Measurements from ENCODE around the gene SEC22A.

Gene SEC22A

DNA sequence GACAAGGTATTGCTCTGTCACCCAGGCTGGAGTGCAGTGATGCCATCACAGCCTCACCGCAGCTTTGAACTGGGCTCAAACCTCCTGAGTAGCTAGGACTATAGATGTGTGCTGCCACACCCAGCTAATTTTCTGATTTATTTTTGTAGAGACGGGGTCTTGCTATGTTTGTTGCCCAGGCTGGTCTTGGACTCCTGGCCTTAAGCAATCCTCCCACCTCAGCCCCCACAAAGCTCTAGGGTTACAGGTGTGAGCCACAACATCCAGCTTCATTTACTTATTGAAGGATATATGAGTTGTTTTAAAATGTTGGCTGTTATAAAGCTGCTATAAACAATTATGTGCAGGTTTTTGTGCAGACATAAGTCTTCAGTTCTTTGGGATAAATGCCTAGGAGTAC is 62.2 kb downstream of the SEC22A start:
- DNase-seq (ENCODE audit: low read depth in 2 of 2): no peak

DNA sequence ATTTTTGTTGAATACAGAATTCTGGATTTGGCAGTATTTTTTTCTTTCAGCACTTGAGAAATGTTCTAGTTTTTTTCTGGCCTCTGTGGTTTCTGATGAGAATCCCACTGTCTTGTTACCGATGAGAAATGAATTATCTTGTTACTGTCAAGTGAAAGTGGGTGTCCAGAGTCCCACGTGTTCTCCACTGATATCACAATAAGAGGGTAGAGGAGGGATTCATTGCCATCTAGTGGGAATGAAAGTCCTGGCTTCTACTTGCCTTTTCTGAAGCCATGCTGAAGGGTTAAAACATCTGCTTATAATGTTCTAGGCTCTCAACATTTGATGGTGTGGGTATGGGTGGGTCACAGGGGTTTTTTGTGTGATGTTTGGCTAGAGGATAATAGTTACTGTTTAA is 66.1 kb downstream of the SEC22A start:
- DNase-seq (ENCODE audit: low read depth in 2 of 2): no peak

DNA sequence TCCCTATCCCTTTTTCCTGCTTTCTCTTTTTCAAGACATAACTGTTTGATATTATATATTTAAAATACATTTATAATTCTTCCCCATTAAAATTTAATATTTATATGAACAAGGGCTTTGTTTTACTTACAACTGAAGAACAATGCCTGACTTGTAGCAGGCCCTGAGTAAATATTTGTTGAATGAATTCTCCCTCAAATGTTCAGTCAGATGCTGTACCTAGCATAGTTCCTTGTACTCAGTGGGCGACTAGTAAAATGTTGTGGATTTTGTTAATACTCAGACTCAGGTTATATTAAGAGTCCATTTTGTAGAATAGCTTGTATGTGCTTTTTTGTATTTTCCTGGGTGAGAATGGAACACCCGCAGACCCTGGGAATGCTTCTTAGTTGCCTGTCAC is 69.1 kb downstream of the SEC22A start:
- no peak for DNase-seq (ENCODE audit: low read depth in 2 of 2)

DNA sequence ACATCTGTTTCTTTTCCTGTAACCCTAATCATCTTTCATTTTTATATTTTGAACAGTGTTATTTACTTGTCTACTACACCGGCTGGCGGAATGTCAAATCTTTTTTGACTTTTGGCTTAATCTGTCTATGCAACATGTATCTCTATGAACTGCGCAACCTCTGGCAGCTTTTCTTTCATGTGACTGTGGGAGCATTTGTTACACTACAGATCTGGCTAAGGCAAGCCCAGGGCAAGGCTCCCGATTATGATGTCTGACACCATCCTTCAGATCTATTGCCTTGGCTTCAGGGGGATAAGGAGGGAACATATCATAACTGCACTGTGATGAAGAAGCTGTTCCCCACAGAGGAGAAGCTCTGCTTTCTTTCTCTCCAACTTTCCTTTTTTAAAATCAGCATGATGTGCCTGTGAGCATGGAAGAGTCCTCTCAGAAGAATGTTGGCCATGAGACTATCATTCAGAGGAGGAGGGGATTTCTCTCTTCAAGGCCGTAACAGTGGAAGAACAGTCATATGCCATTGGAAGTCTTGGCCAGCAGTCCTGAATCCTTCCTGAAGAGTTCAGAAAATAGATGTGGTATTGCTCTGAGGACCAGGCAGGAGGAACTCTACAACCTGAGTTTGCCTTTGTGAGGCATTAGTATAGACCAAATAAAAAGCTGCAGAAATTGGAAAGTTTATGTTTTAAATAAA is 69.9 kb downstream of the SEC22A start:
- DNase-seq (ENCODE audit: low read depth in 2 of 2): no peak

DNA sequence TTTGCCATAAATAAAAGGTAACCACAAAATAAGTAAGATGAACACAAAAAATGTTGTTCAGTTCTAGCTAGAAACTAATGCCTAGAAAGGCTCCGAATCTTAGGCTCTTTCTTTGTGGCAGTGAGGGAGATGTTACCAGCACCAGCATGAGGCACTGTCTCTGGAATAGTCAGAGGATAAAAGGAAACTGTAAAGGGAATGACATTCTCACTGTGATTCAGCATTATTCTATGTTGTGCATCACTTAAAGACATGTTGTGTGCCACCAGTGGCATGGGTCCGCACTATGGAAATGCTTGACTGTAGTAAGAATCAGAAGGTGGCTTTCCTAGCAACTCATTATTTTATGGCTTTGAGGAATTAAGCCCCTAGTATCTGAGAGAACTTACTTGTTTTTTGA is 70.8 kb downstream of the SEC22A start:
- no peak for DNase-seq (ENCODE audit: low read depth in 2 of 2)

DNA sequence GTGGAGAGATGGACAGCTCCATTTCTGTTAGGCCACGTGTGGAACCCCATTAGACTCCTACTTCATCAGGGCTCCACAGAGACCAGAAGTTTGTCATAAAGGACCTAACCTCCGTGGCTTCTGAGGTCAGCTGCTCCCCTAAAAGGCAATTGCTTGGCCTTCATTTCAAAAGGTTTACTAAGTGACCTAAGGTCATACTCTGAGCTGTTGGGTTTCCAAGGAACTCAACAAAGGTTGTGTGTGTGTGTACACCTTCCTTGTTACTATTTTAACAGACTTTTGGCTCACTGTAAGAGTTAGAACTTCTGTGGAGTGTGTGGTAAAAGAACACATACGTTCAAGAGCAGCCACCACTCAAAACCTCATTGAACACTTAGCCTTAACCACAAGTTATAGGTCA is 73.9 kb downstream of the SEC22A start:
- DNase-seq (ENCODE audit: low read depth in 2 of 2): no peak

DNA sequence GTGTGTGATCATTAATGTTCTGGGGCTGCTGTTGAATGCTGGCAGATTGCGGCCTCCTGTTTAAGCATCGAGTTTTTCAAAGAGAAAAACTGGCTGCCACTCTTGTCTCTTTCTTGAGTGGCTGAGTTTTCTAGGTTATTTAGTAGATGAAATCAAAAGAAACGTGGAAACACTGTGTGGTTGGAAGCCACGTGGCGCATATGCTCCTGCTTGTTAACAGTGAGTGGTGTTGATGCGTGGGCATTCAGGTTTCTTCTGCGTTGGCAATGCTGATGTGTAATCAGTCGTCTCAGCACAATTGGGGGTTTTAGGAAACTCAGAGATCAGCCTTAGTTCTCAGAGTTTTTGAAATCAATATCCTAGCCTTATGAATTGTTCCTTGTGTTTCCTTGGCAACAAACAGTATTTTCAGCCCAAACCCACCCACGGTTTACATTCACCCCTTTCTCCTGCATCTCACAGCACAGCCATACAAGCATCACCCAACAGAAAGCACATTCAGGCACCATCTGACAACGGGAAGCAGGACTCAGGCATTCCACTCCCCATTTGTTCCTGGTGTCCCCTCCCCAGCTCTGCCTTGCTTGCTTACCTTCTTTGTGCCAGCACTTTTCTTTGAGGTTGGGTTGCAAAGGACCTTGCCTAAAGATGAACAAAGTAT is 74.7 kb downstream of the SEC22A start:
- DNase-seq (ENCODE audit: low read depth in 2 of 2): no peak

DNA sequence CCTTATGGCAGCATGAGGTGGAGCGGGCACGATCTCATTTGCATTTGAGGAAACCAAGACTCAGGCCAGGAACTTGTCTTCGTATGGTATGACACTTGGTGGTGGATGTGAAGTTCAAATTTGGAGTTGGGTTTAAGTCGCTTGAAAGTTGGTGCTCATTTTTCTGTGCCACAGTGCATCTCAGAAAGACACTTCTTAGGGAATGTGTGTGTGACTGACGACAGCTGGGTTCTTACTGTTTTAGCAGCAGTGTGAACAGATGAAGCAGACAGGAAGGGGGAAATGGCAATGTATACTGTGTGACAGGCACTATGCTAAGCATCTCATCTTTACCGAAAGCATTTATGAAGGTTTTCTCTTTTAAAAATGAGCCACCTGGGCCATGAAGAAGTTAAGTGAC is 75.4 kb downstream of the SEC22A start:
- no peak for DNase-seq (ENCODE audit: low read depth in 2 of 2)

DNA sequence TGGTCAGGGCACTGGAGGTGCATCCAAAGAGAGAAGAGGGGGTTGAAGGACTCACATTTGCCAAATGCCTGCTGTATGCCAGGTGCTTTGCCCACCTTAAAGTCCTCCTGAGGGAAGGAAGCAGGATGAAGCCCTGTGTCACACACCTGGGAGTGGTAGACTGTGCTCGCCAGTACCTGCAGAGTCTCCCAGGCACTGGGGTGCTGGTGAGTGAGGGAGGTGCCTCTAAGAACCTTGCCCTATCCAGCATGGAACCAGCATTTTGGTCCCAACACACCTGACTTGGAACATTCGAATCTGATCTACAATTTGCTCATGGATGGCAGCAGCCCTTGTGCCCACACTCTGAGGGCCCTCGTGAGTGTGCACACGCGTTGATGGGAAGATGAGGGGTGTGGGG is 76.7 kb downstream of the SEC22A start:
- no peak for DNase-seq (ENCODE audit: low read depth in 2 of 2)

DNA sequence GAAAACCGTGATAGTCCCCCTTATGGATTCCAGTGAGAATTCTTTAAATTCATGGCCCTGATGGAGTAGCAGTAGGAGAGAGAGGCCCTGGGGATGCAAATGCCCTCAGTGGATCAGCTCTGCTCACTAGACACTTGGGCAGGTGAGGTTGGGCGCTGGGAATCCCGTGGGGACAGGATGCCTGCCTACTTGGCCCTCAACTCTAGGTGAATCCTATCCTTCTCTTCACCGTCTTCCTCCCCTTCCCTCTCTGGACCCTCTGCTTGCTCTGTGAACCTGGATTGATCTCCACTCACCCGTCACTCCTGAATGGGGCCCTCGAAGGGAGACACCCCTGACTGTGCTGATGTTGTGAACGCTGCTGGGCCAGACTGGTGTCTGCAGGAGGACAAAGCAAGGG is 77.4 kb downstream of the SEC22A start:
- DNase-seq (ENCODE audit: low read depth in 2 of 2): no peak

DNA sequence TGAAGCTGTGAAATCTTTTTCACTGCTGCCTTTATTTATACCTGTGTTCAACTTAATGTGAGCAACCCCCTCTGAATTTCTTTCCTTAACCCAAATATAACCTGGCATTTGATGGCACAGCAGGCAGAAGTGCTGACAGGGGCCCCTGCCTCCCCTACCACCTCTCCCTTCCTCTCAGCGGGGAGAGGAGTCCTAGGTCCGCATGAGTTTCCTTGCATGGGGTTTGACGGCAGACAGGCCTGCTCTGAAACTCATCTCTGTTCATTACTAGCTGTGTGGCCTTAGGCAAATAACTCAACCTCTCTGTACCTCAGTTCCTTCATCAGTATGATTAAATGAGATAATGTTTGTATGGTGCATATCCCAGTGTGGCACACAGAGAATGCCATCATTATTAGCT is 79.7 kb downstream of the SEC22A start:
- no peak for DNase-seq (ENCODE audit: low read depth in 2 of 2)

DNA sequence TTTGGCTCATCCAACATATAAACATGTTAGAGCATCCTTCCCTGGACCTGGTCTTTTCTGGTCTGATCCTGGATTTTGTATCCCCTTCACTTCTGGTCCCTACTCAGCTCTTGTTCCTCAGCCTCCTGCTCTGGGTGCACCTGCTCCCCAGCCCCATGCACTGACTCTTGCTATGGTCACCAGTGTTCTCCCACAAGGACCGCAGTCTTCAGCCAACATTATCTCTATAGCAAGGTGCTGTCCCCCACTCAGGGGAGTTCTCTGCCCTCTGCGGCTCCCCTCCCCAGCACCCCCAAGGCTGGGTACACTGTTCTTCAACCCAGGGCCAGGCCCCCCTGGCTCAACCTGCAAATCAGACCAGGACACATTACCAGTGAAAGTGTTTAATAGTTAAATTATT is 80.2 kb downstream of the SEC22A start:
- no peak for DNase-seq (ENCODE audit: low read depth in 2 of 2)

DNA sequence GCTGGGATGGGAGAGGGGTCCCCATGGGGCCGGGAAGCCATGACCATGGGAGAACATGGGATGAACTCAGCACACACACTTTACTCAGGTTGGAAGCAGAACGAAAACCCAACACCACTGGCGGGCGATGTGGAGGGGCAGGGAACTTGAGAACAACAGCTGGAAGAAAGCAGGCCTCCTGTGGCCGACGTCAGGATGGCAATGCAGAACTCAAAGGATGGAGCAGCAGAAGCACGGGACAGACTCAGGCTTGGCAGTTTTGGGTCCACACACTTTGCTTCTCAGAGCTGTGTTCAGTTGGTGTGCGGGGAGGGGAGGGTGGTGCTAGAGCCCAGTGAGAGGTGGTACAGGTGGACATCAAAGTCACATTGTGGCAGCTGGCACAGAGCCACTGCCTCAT is 80.7 kb downstream of the SEC22A start:
- no peak for DNase-seq (ENCODE audit: low read depth in 2 of 2)

DNA sequence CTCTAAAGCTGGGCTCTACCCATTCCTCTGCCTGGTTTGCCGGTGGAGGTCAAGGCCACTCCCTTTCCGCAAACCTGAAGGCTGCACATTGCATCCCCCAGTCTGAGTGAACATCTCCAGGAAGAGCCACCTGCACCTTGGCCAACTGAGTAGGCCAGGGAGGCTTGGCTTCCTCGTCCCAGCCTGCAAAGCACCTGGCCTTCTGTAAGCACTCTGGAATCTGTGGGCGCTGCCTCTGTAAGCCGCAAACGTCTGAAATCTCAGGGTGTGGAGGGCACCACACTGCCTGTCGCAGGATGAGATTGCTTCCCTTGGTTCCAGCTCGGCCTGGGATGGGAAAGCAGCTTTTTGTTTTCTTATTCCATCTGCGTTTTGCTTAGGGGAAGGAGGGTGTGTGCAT is 81.3 kb downstream of the SEC22A start:
- DNase-seq (ENCODE audit: low read depth in 2 of 2): no peak

DNA sequence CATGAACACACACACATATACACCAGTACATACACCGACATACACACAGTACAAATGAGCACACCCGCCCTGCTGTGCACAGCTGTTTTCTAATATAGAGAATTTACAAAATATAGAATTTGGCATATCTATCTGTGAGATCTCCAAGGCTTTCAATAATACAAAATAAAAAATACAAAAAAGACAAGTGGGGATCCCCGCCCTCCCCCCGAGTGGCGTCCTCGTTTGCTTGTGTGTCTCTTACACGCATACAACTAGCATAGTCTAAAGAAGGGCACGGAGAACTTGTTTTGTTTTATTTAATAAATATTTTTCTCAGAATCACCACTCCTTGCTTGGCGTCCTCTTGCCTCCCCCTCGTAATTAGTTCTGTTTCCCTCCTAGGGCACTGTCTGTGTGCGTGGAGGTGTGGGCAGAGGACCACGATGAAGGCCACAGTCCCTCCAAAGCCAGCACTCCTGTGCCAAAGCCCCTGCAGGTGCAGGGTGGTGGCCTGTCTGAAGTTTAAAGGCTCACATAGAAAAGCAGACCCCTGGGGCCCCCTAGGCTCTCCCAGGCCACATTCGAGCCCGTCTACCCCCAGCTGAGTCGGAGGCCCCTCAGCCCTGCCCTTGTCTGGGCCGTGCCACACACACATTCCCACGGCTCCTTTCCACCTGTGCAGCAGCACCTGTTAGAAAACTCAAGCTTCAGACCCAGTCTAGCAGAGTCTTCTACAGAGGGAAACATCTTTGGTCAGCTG is 82.1 kb downstream of the SEC22A start:
- no peak for DNase-seq (ENCODE audit: low read depth in 2 of 2)

DNA sequence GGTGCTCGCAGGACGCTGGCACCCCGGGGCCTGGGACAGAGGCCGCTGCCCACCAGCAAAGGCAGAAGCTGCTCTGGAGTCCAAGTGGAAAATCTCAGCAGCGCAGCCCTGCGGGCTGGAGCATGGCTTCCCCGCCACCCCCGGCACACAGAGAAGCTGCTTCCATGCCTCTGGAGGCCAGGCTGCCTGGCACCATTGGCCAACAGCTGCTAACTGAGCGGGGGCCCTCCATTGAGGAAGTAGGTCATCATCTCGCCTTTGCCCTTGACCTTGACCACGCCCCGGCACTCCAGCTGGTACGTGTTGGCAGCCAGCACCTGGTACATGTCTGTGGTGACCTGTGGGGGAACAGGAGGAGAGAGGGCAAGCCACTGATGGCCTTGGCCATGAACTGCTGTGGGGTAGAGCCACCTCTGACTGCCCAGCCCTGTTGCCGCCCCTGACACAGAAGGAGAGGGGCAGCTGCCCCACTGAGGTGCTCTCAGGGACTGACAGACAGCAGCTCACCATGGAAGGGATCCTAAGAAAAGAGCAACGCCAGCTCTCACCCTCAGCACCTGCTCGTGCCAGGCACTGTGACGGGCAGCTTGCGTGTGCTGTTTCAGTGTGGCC is 82.8 kb downstream of the SEC22A start:
- DNase-seq (ENCODE audit: low read depth in 2 of 2): no peak

DNA sequence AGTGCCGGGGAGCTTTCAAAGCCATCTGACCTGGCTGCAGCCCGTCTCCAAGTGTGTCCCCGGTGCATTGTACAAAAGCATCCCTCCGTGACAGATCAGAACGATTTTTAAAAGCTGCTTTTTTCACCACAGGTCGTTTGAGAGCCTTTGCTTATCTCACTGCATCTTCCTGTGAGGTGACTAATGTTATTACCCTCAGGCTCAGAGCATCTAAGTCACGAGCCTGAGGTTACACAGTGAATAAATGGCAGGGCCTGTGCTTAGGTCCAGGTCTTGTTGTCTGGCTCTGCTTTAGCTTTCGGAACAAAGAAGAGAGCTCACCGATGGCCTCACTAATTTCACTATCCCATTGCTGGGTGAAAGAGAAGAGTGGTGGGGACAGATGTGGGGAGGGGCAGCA is 83.3 kb downstream of the SEC22A start:
- no peak for DNase-seq (ENCODE audit: low read depth in 2 of 2)

DNA sequence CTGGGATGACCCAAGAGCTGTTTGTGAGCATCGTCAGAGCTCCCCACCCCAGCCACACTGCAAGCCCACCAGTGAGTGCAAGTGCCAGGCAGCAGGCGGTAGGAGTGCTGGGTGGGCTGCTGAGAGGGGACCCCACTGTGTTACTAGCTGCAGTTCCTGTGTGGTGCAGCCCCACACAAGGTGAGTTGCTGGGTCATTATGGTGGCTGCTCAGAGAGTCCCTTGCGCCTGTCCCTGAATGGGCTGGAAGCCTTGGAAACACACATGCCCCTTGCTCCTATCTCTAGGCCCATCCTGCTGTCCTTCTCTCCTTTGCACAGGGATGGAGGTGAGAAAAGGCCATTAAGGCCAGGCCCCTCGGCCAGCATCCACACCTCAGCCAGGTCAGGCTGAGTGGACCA is 83.7 kb downstream of the SEC22A start:
- DNase-seq (ENCODE audit: low read depth in 2 of 2): no peak

DNA sequence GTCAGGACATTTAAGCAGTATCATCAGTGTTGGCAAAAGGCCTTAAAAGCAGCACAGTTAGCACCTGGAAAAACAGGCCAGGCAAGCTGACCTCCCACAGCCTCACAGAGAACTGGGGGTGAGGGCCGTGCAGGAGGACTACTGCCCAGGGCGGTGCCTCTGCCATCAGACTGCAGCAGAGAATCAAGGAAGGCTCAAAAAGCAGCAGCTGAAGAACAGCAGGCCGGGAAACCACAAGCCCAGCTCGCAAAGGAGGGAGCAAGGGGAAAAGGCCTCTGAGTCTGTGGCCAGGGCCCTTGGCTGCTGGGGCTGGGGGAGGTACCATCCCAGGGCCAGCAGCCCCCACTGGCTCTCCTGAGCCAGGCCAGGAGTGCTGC is 84.2 kb downstream of the SEC22A start:
- DNase-seq (ENCODE audit: low read depth in 2 of 2): no peak

DNA sequence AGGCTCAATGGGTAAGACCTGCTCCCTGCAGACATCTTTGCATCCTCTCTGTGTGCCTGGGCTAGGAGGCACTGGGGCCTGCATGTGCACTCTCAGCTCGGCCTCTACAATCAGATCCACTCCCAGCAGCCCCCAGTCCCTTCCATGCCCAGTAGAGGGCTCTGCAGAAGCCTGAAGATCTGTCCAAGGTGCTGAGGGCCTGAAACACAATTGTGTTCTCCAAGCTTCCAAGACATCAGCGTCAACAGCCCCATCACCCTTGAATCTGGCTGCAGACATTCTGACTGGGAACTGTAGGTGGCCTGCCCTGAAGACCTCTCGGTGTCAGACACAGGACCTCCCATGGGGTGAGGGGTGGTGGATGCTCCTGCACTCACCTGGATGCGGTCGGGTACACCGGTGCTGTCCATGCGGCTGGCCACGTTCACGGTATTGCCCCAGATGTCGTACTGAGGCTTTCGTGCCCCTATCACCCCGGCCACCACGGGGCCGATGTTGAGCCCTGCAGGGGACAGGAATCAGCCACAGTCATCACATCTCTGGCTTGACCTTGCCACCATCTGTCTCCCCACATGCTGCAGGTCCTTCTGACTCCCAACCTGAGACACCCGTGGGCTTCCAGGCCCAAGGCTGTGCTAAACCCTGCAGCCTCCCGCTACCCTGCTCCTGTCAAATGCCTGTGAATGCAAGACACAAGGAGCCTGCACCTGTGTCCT is 84.7 kb downstream of the SEC22A start:
- no peak for DNase-seq (ENCODE audit: low read depth in 2 of 2)

DNA sequence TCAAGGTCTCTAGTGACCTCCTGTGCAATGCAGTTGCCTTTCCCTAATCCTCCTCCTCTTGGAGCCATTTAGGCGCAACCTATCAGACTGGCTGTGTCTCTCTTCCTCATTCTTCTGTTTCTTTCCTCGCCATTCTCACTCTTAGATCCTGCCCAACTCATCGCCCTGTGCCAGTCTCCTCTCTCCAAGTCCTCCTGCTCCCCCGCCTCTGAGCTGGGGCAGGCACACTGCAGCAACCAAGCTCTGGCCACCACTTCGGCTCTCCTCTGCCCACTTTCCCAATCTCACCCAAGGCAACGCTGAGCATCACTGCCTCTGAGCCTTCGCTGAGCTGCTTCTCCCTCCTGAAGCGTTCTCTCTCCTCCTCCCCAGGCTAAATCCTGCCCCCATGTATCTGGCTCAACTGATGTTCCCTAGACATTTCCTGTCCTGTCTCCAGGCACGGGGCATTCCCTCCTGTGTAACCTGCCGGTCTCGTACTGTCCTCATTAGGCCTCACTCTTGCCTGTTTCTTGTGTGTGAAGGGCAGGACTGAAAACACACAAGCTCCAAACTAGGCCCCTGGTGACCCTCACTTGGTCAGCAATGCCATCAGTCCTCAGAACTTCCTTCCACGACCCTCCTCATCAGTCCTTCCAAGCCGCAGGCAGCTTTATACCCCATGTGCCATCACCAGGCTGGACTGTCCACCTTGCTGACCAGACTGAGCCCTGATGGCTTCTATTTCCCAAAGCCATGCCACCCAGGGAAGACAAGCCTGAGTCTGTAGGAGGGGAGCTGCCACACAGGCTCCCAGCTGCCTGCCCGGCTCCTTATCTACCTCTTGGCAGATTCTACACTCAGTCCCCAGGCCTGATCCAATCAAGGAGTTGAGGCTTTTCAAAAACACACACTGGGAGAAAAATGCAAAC is 85.6 kb downstream of the SEC22A start:
- no peak for DNase-seq (ENCODE audit: low read depth in 2 of 2)

Measured in stimulated activated CD8-positive, alpha-beta memory T cell treated with anti-CD3 and anti-CD28 coated beads, Interleukin-7, amount 100 ng/mL, for 4 hours (primary cell).